Measurements from ENCODE around the gene TGM2. TPM values are rescaled to one million over a fixed set of nuclear protein-coding genes. Genes with fewer than 3 reads are reported as not detected.

The TGM2 gene
- total RNA-seq, 1 experiment from 2014 or later: 138 TPM

DNA sequence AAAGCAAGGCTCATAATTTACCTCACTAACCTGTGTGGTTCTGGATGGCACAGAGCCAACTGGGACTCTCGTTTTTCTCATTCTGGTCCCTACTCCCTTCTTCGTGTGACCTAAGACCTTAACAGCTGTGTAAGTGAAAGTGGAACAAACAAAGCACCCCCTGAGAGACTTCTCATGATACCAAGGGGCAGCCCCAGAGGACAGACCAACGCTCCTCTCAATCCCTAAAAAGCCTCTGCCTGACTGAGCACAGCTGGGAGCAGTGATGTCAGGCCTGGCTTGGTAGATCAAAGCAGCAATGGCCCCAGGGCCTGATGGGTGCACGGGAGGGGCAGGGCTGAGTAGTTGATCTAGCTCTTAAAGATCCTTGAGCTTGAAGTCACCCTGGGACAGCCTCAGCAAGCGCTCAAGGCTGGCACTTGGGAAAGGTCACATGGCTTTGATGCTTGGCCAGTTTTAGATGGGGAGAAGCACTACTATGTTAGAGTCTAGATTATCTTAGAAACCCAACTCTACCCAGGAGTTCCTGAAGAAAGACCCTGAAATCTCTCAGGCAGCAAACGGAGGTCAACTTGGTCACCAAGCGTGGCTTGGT is 16.2 kb upstream of the TGM2 start:
- H3K9me3 Mint-ChIP-seq (ENCODE audit: unreplicated experiment): no peaks in the 10 kb centered on the region

DNA sequence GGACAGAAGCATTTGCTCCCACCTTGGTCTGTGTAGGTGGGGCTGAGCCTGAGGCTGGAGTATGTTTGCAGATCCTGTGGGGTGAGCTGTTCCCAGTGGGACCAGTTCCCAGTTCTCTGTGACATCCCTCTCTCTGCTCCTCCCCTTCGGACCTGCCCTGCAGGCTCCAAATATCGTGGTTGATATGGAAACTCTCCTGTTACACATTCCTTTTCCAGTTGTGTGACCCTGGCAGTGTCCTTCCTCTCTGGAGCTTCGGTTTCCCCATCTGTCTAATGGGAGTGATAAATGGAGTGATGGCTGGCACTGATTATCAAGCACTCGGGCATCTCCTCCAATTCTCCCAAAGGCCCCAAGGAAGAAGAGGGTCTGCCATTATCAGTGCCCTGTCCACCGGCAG is 15.7 kb upstream of the TGM2 start:
- no peak overlapping the region for H3K4me3 Mint-ChIP-seq (ENCODE audit: unreplicated experiment)
- no peaks in the 10 kb centered on the region for H3K36me3 ChIP-seq (ENCODE audit: control insufficient read depth, insufficient read depth, low read length)
- no peak overlapping the region for H3K27ac Mint-ChIP-seq (ENCODE audit: unreplicated experiment)
- no peak for TF ChIP-seq CTCF (IDR thresholded peaks at IDR 0.05; ENCODE audit: insufficient read depth in 1 of 2, low read depth in 1 of 2, low read length in 1 of 2, severe bottlenecking in 1 of 2, unreplicated experiment in 1 of 2)
- H3K36me3 Mint-ChIP-seq (ENCODE audit: insufficient read depth, unreplicated experiment): no peaks in the 10 kb centered on the region
- no peaks in the 10 kb centered on the region for H3K9me3 ChIP-seq
- no peaks in the 10 kb centered on the region for H3K9me3 Mint-ChIP-seq (ENCODE audit: unreplicated experiment)
- DNase-seq: peak in 1 of 2 experiments; percentile 67
- peaks cover 17% of the 10 kb centered on the region for H3K4me1 Mint-ChIP-seq (ENCODE audit: low read depth, unreplicated experiment)
- CTCF ChIA-PET: interaction anchor here (1.4 kb wide), 1 partner anchor 40 kb away, joined by 3 read pairs; no protein-coding TSS in a partner anchor
- peaks cover 19% of the 10 kb centered on the region for H3K4me1 ChIP-seq
- H3K27me3 ChIP-seq (replicated peaks; ENCODE audit: control insufficient read depth, insufficient read depth, low read length): no peaks in the 10 kb centered on the region
- intact Hi-C loops (cut with micrococcal nuclease; ENCODE audit: unreplicated experiment): no loop called here
- POLR2A ChIA-PET: no interaction called here
- no peak overlapping the region for H3K4me3 ChIP-seq (ENCODE audit: low read depth, low read length)
- BruUV-seq (replicated peaks): no TSS peak
- H3K27me3 Mint-ChIP-seq (ENCODE audit: insufficient read depth, unreplicated experiment): no peaks in the 10 kb centered on the region

More for the DNA sequence above, 16.2 kb upstream of the TGM2 start:
- CTCF ChIA-PET: interaction anchor here (1.4 kb wide), 1 partner anchor 40 kb away, joined by 3 read pairs; no protein-coding TSS in a partner anchor
- H3K36me3 ChIP-seq (ENCODE audit: control insufficient read depth, insufficient read depth, low read length): no peaks in the 10 kb centered on the region
- H3K9me3 ChIP-seq: no peaks in the 10 kb centered on the region
- TF ChIP-seq CTCF (IDR thresholded peaks at IDR 0.05; ENCODE audit: insufficient read depth in 1 of 2, low read depth in 1 of 2, low read length in 1 of 2, severe bottlenecking in 1 of 2, unreplicated experiment in 1 of 2): no peak
- Mint-ChIP-seq H3K36me3 (ENCODE audit: insufficient read depth, unreplicated experiment) (no peaks in the 10 kb centered on the region), H3K4me1 (ENCODE audit: low read depth, unreplicated experiment) (peaks cover 17% of the 10 kb centered on the region), H3K4me3 (ENCODE audit: unreplicated experiment) (no peak overlapping the region), H3K27me3 (ENCODE audit: insufficient read depth, unreplicated experiment) (no peaks in the 10 kb centered on the region), H3K27ac (ENCODE audit: unreplicated experiment) (no peak overlapping the region)
- H3K4me1 ChIP-seq: peaks cover 19% of the 10 kb centered on the region
- POLR2A ChIA-PET: no interaction called here
- no TSS peak for BruUV-seq (replicated peaks)
- no peak overlapping the region for H3K4me3 ChIP-seq (ENCODE audit: low read depth, low read length)
- no peaks in the 10 kb centered on the region for H3K27me3 ChIP-seq (replicated peaks; ENCODE audit: control insufficient read depth, insufficient read depth, low read length)
- DNase-seq: peak; percentile 45 to 82
- intact Hi-C loops (cut with micrococcal nuclease; ENCODE audit: unreplicated experiment): no loop called here

GRCh38 chr20:38179846-38180245 is 14.8 kb upstream of the TGM2 start:
- intact Hi-C loops (cut with micrococcal nuclease; ENCODE audit: unreplicated experiment): no loop called here
- no peak for TF ChIP-seq CTCF (IDR thresholded peaks at IDR 0.05; ENCODE audit: insufficient read depth in 1 of 2, low read depth in 1 of 2, low read length in 1 of 2, severe bottlenecking in 1 of 2, unreplicated experiment in 1 of 2)
- H3K4me1 Mint-ChIP-seq (ENCODE audit: low read depth, unreplicated experiment): peaks cover 17% of the 10 kb centered on the region

More at GRCh38 chr20:38179846-38180245, 14.8 kb upstream of the TGM2 start:
- H3K4me1 ChIP-seq: peaks cover 19% of the 10 kb centered on the region
- H3K9me3 ChIP-seq: no peaks in the 10 kb centered on the region
- no peaks in the 10 kb centered on the region for H3K36me3 ChIP-seq (ENCODE audit: control insufficient read depth, insufficient read depth, low read length)
- no peak overlapping the region for H3K4me3 Mint-ChIP-seq (ENCODE audit: unreplicated experiment)
- no peaks in the 10 kb centered on the region for H3K27me3 Mint-ChIP-seq (ENCODE audit: insufficient read depth, unreplicated experiment)
- no peak for DNase-seq
- peak overlapping the region; percentile 8 for H3K27ac Mint-ChIP-seq (ENCODE audit: unreplicated experiment)
- no peaks in the 10 kb centered on the region for H3K36me3 Mint-ChIP-seq (ENCODE audit: insufficient read depth, unreplicated experiment)
- H3K9me3 Mint-ChIP-seq (ENCODE audit: unreplicated experiment): no peaks in the 10 kb centered on the region
- no peaks in the 10 kb centered on the region for H3K27me3 ChIP-seq (replicated peaks; ENCODE audit: control insufficient read depth, insufficient read depth, low read length)
- CTCF ChIA-PET: interaction anchor here (1.0 kb wide), 1 partner anchor 107 kb away, joined by 4 read pairs; no protein-coding TSS in a partner anchor
- BruUV-seq (replicated peaks): no TSS peak
- POLR2A ChIA-PET: no interaction called here
- no peak overlapping the region for H3K4me3 ChIP-seq (ENCODE audit: low read depth, low read length)

Data from Caco-2 (cell line).